ENCODE measurements around the gene CHCHD4.

GRCh38 chr3:14162178-14162577, 37.5 kb upstream of the CHCHD4 start:
- TF ChIP-seq POLR2A (IDR thresholded peaks at IDR 0.05; ENCODE audit: low read length) (no peak), GATA1 (IDR thresholded peaks at IDR 0.05; ENCODE audit: low read depth, low read length) (no peak)
